Adrenal gland (tissue), 5 donors: ENCODE results near the gene GBGT1.

Experiments
- CTCF ChIP-seq, 6 experiments: fragments of 450-650 bp in 4 of 6; fragments of 200-600 bp in 2 of 6; sonication (generic) in 1 of 6; IDR thresholded peaks; 1 replicate in 5 of 6; 2 replicates in 1 of 6; pipeline versions ENCODE4 v1.5.1 to v1.8.0; 2016 to 2021; ENCODE audit warnings: antibody characterized with exemption in 6 of 6, mild to moderate bottlenecking in 2 of 6, moderate library complexity in 1 of 6
- POLR2A ChIP-seq, 2 donors: fragments of 450-650 bp; IDR thresholded peaks; one replicate each; pipeline ENCODE4 v1.6.1; 2017; ENCODE audit warnings: antibody characterized with exemption in 2 of 2, mild to moderate bottlenecking in 2 of 2, moderate library complexity in 1 of 2
- donor health status: DM: no; HTN: no; CAD: no.

GRCh38 chr9:133122605-133122934, 41.1 kb downstream of the GBGT1 start:
- no peak for TF ChIP-seq CTCF (IDR thresholded peaks at IDR 0.05)
- no peak for TF ChIP-seq POLR2A (IDR thresholded peaks at IDR 0.05)
